ENCODE measurements around the gene HS3ST3B1. TPM values are rescaled to one million over a fixed set of nuclear protein-coding genes. Genes with fewer than 3 reads are reported as not detected.

HS3ST3B1 gene
- total RNA-seq, 2 donors from 2014 or later: 2.7 to 4.8 TPM

GRCh38 chr17:14299280-14300141 lies 1.4 kb upstream of the HS3ST3B1 start:
- H3K9me3 ChIP-seq: no peaks in the 10 kb centered on the region
- H3K27me3 ChIP-seq (replicated peaks; ENCODE audit: insufficient read depth): peaks cover 42% of the 10 kb centered on the region
- no peaks in the 10 kb centered on the region for H3K36me3 ChIP-seq
- no peak for TF ChIP-seq CTCF (IDR thresholded peaks at IDR 0.05)
- ATAC-seq (ENCODE audit: insufficient number of reproducible peaks, low FRiP score, low read depth) (no peak), DNase-seq (ENCODE audit: low spot score) (no peak)
- H3K27ac ChIP-seq: no peak overlapping the region
- peak overlapping the region; percentile 77 for H3K4me3 ChIP-seq
- H3K4me1 ChIP-seq (ENCODE audit: control insufficient read depth in 1 of 2, low read depth in 2 of 2): peaks cover 30 to 56% of the 10 kb centered on the region in 2 donors

GRCh38 chr17:14301279-14302090 lies 604 bp downstream of the HS3ST3B1 start:
- H3K27ac ChIP-seq: no peak overlapping the region
- H3K9me3 ChIP-seq: no peaks in the 10 kb centered on the region
- no peaks in the 10 kb centered on the region for H3K36me3 ChIP-seq
- H3K27me3 ChIP-seq (replicated peaks; ENCODE audit: insufficient read depth): peaks cover 49% of the 10 kb centered on the region
- H3K4me1 ChIP-seq (ENCODE audit: control insufficient read depth in 1 of 2, low read depth in 2 of 2): peaks cover 30 to 56% of the 10 kb centered on the region in 2 donors
- peak overlapping the region; percentile 77 for H3K4me3 ChIP-seq
- no peak for TF ChIP-seq CTCF (IDR thresholded peaks at IDR 0.05)
- no peak for DNase-seq (ENCODE audit: low spot score)
- ATAC-seq (ENCODE audit: insufficient number of reproducible peaks, low FRiP score, low read depth): no peak

GRCh38 chr17:14302091-14302430 lies 1.2 kb downstream of the HS3ST3B1 start:
- Histone ChIP-seq H3K4me1 (ENCODE audit: control insufficient read depth in 1 of 2, low read depth in 2 of 2) (peaks cover 28 to 51% of the 10 kb centered on the region in 2 donors), H3K27me3 (replicated peaks; ENCODE audit: insufficient read depth) (peaks cover 44% of the 10 kb centered on the region), H3K9me3 (no peaks in the 10 kb centered on the region), H3K36me3 (no peaks in the 10 kb centered on the region), H3K27ac (no peak overlapping the region), H3K4me3 (peak overlapping the region; percentile 77)
- ATAC-seq (ENCODE audit: insufficient number of reproducible peaks, low FRiP score, low read depth) (no peak), DNase-seq (ENCODE audit: low spot score) (no peak)
- no peak for TF ChIP-seq CTCF (IDR thresholded peaks at IDR 0.05)

GRCh38 chr17:14302431-14303099 lies 1.7 kb downstream of the HS3ST3B1 start:
- DNase-seq (ENCODE audit: low spot score) (no peak), ATAC-seq (ENCODE audit: insufficient number of reproducible peaks, low FRiP score, low read depth) (no peak)
- no peak overlapping the region for H3K27ac ChIP-seq
- H3K36me3 ChIP-seq: no peaks in the 10 kb centered on the region
- no peaks in the 10 kb centered on the region for H3K9me3 ChIP-seq
- peaks cover 23 to 46% of the 10 kb centered on the region in 2 donors for H3K4me1 ChIP-seq (ENCODE audit: control insufficient read depth in 1 of 2, low read depth in 2 of 2)
- H3K27me3 ChIP-seq (replicated peaks; ENCODE audit: insufficient read depth): peaks cover 42% of the 10 kb centered on the region
- peak; percentile 92 for TF ChIP-seq CTCF (IDR thresholded peaks at IDR 0.05)
- peak overlapping the region; percentile 77 for H3K4me3 ChIP-seq
